ENCODE results near the gene SH2B2.

Gene SH2B2

GRCh38 chr7:102283477-102284189 is 3.0 kb upstream of the SH2B2 start:
- H3K27ac ChIP-seq (ENCODE audit: low read depth, low read length): no peak overlapping the region

GRCh38 chr7:102284399-102284798 is 2.3 kb upstream of the SH2B2 start:
- H3K4ac ChIP-seq (ENCODE audit: low read depth, low read length): no peak overlapping the region
- H3K4me2 ChIP-seq (ENCODE audit: low read length): no peak overlapping the region
- H2BK120ac ChIP-seq (ENCODE audit: insufficient read depth, low read length, poor library complexity): no peak overlapping the region
- no peak overlapping the region for H2BK12ac ChIP-seq (ENCODE audit: low read length)
- no CpG with 5 or more reads among the region's 12 CpGs for WGBS (ENCODE audit: extremely low coverage, insufficient coverage, insufficient read length)
- H3K9me3 ChIP-seq (ENCODE audit: insufficient read depth, low read depth, low read length): peaks cover 3% of the 10 kb centered on the region
- no peak overlapping the region for H4K12ac ChIP-seq (ENCODE audit: low read depth, low read length)
- no peaks in the 10 kb centered on the region for H3K27me3 ChIP-seq (ENCODE audit: insufficient read depth, low read length)
- H2BK5ac ChIP-seq (ENCODE audit: low read depth, low read length, poor library complexity): no peak overlapping the region
- H3K79me1 ChIP-seq (ENCODE audit: low read length): peaks cover 17% of the 10 kb centered on the region
- DNase-seq: no peak
- no peak overlapping the region for H3K14ac ChIP-seq (ENCODE audit: low read length)
- no peaks in the 10 kb centered on the region for H3K36me3 ChIP-seq (ENCODE audit: control insufficient read depth in 1 of 2, insufficient read depth in 2 of 2, low read length in 2 of 2)
- peaks cover 10 to 30% of the 10 kb centered on the region in 2 experiments for H3K4me1 ChIP-seq (ENCODE audit: control insufficient read depth in 1 of 2, insufficient read depth in 2 of 2, low read length in 2 of 2)
- no peak overlapping the region for H3K27ac ChIP-seq (ENCODE audit: low read depth, low read length)
- H3K9ac ChIP-seq (ENCODE audit: low read length): no peak overlapping the region
- no peak overlapping the region for H3K18ac ChIP-seq (ENCODE audit: low read length)
- no peak overlapping the region for H4K91ac ChIP-seq (ENCODE audit: low read depth, low read length)
- H2AK5ac ChIP-seq (ENCODE audit: low read length): no peak overlapping the region
- H3K23ac ChIP-seq (ENCODE audit: low read length): no peak overlapping the region
- H2AFZ ChIP-seq (ENCODE audit: insufficient read depth, low read length, poor library complexity): no peak overlapping the region
- H4K8ac ChIP-seq (ENCODE audit: low read depth, low read length): no peak overlapping the region
- no peak overlapping the region for H3K4me3 ChIP-seq (ENCODE audit: low read depth, low read length)
- peaks cover 9% of the 10 kb centered on the region for H3K79me2 ChIP-seq (ENCODE audit: control insufficient read depth, insufficient read depth, low read length, poor library complexity)

More at GRCh38 chr7:102283477-102284189, 3.0 kb upstream of the SH2B2 start:
- Histone ChIP-seq H2BK120ac (ENCODE audit: insufficient read depth, low read length, poor library complexity) (no peak overlapping the region), H2BK12ac (ENCODE audit: low read length) (no peak overlapping the region), H3K79me2 (ENCODE audit: control insufficient read depth, insufficient read depth, low read length, poor library complexity) (peaks cover 9% of the 10 kb centered on the region), H3K4me2 (ENCODE audit: low read length) (no peak overlapping the region), H2BK5ac (ENCODE audit: low read depth, low read length, poor library complexity) (no peak overlapping the region), H3K18ac (ENCODE audit: low read length) (no peak overlapping the region), H3K27me3 (ENCODE audit: insufficient read depth, low read length) (no peaks in the 10 kb centered on the region), H3K36me3 (ENCODE audit: control insufficient read depth in 1 of 2, insufficient read depth in 2 of 2, low read length in 2 of 2) (no peaks in the 10 kb centered on the region), H3K4me3 (ENCODE audit: low read depth, low read length) (no peak overlapping the region), H3K4me1 (ENCODE audit: control insufficient read depth in 1 of 2, insufficient read depth in 2 of 2, low read length in 2 of 2) (peaks cover 10 to 25% of the 10 kb centered on the region in 2 experiments), H2AK5ac (ENCODE audit: low read length) (no peak overlapping the region), H3K79me1 (ENCODE audit: low read length) (peaks cover 17% of the 10 kb centered on the region), H4K91ac (ENCODE audit: low read depth, low read length) (no peak overlapping the region), H4K8ac (ENCODE audit: low read depth, low read length) (no peak overlapping the region), H3K9me3 (ENCODE audit: insufficient read depth, low read depth, low read length) (peaks cover 3% of the 10 kb centered on the region), H3K4ac (ENCODE audit: low read depth, low read length) (no peak overlapping the region), H3K9ac (ENCODE audit: low read length) (no peak overlapping the region), H3K14ac (ENCODE audit: low read length) (no peak overlapping the region), H2AFZ (ENCODE audit: insufficient read depth, low read length, poor library complexity) (no peak overlapping the region), H4K12ac (ENCODE audit: low read depth, low read length) (no peak overlapping the region), H3K23ac (ENCODE audit: low read length) (no peak overlapping the region)
- DNase-seq: no peak
- no CpG with 5 or more reads among the region's 10 CpGs for WGBS (ENCODE audit: extremely low coverage, insufficient coverage, insufficient read length)

- Histone ChIP-seq H3K79me1 (ENCODE audit: low read length) (peaks cover 17% of the 10 kb centered on the region), H2BK12ac (ENCODE audit: low read length) (no peak overlapping the region), H3K27ac (ENCODE audit: low read depth, low read length) (no peak overlapping the region), H4K91ac (ENCODE audit: low read depth, low read length) (peak overlapping the region; percentile 100), H3K27me3 (ENCODE audit: insufficient read depth, low read length) (no peaks in the 10 kb centered on the region), H4K12ac (ENCODE audit: low read depth, low read length) (no peak overlapping the region), H3K18ac (ENCODE audit: low read length) (no peak overlapping the region), H2AFZ (ENCODE audit: insufficient read depth, low read length, poor library complexity) (no peak overlapping the region), H3K14ac (ENCODE audit: low read length) (no peak overlapping the region), H3K23ac (ENCODE audit: low read length) (no peak overlapping the region), H3K36me3 (ENCODE audit: control insufficient read depth in 1 of 2, insufficient read depth in 2 of 2, low read length in 2 of 2) (no peaks in the 10 kb centered on the region), H3K79me2 (ENCODE audit: control insufficient read depth, insufficient read depth, low read length, poor library complexity) (peaks cover 9% of the 10 kb centered on the region), H3K4me3 (ENCODE audit: low read depth, low read length) (no peak overlapping the region), H2AK5ac (ENCODE audit: low read length) (no peak overlapping the region), H3K4me2 (ENCODE audit: low read length) (no peak overlapping the region), H3K4ac (ENCODE audit: low read depth, low read length) (no peak overlapping the region), H3K9ac (ENCODE audit: low read length) (no peak overlapping the region), H4K8ac (ENCODE audit: low read depth, low read length) (no peak overlapping the region), H2BK5ac (ENCODE audit: low read depth, low read length, poor library complexity) (no peak overlapping the region), H3K4me1 (ENCODE audit: control insufficient read depth in 1 of 2, insufficient read depth in 2 of 2, low read length in 2 of 2) (peaks cover 10 to 30% of the 10 kb centered on the region in 2 experiments), H3K9me3 (ENCODE audit: insufficient read depth, low read depth, low read length) (peaks cover 3% of the 10 kb centered on the region), H2BK120ac (ENCODE audit: insufficient read depth, low read length, poor library complexity) (no peak overlapping the region)
- no peak for DNase-seq
- WGBS (ENCODE audit: extremely low coverage, insufficient coverage, insufficient read length): no CpG with 5 or more reads among the region's 19 CpGs
Measured at GRCh38 chr7:102284891-102285539, 1.7 kb upstream of the SH2B2 start.

- peak overlapping the region; percentile 100 for H4K91ac ChIP-seq (ENCODE audit: low read depth, low read length)
- no CpG with 5 or more reads among the region's 19 CpGs for WGBS (ENCODE audit: extremely low coverage, insufficient coverage, insufficient read length)
Measured at GRCh38 chr7:102285540-102286236, 980 bp upstream of the SH2B2 start.

More at GRCh38 chr7:102285540-102286236, 980 bp upstream of the SH2B2 start:
- Histone ChIP-seq H3K4me3 (ENCODE audit: low read depth, low read length) (no peak overlapping the region), H2BK12ac (ENCODE audit: low read length) (peak overlapping the region; percentile 20), H3K36me3 (ENCODE audit: control insufficient read depth in 1 of 2, insufficient read depth in 2 of 2, low read length in 2 of 2) (no peaks in the 10 kb centered on the region), H2BK120ac (ENCODE audit: insufficient read depth, low read length, poor library complexity) (peak overlapping the region; percentile 34), H3K4me2 (ENCODE audit: low read length) (peak overlapping the region; percentile 93), H3K14ac (ENCODE audit: low read length) (peak overlapping the region; percentile 45), H4K12ac (ENCODE audit: low read depth, low read length) (no peak overlapping the region), H2AFZ (ENCODE audit: insufficient read depth, low read length, poor library complexity) (no peak overlapping the region), H3K9ac (ENCODE audit: low read length) (no peak overlapping the region), H3K79me2 (ENCODE audit: control insufficient read depth, insufficient read depth, low read length, poor library complexity) (peaks cover 9% of the 10 kb centered on the region), H2BK5ac (ENCODE audit: low read depth, low read length, poor library complexity) (no peak overlapping the region), H3K4me1 (ENCODE audit: control insufficient read depth in 1 of 2, insufficient read depth in 2 of 2, low read length in 2 of 2) (peaks cover 10 to 30% of the 10 kb centered on the region in 2 experiments), H3K27me3 (ENCODE audit: insufficient read depth, low read length) (no peaks in the 10 kb centered on the region), H3K18ac (ENCODE audit: low read length) (peak overlapping the region; percentile 52), H3K27ac (ENCODE audit: low read depth, low read length) (peak overlapping the region; percentile 84), H3K4ac (ENCODE audit: low read depth, low read length) (no peak overlapping the region), H3K9me3 (ENCODE audit: insufficient read depth, low read depth, low read length) (peaks cover 3% of the 10 kb centered on the region), H2AK5ac (ENCODE audit: low read length) (peak overlapping the region; percentile 4), H3K79me1 (ENCODE audit: low read length) (peaks cover 17% of the 10 kb centered on the region), H4K8ac (ENCODE audit: low read depth, low read length) (peak overlapping the region; percentile 98), H3K23ac (ENCODE audit: low read length) (no peak overlapping the region)
- DNase-seq: no peak

All from trophoblast cell (in vitro differentiated cells and primary cell).